PFSK-1 (cell line): Measurements from ENCODE around the gene TMEM253.

ENCODE experiments used
- POLR2AphosphoS5 ChIP-seq: IDR thresholded peaks from 2 replicates; pipeline ENCODE4 v1.6.1; 2012; ENCODE audit warnings: low read depth, mild to moderate bottlenecking, control low read depth, low read length, moderate library complexity
- SIN3A ChIP-seq: IDR thresholded peaks from 2 replicates; pipeline ENCODE4 v1.6.1; 2012; ENCODE audit warnings: mild to moderate bottlenecking, low read length, moderate library complexity, borderline replicate concordance; ENCODE audit not compliant: insufficient read depth
- TAF1 ChIP-seq: IDR thresholded peaks from 2 replicates; pipeline ENCODE4 v1.6.1; 2012; ENCODE audit warnings: low read length, control low read depth, borderline replicate concordance; ENCODE audit not compliant: insufficient read depth
- TF ChIP-seq, protein P1 (sequence below), 2 experiments: IDR thresholded peaks; 2 replicates each; pipeline versions ENCODE4 v1.6.1 to v1.8.0; 2011 to 2012; ENCODE audit warnings: low read depth in 2 of 2, low read length in 2 of 2, control low read depth in 1 of 2, inconsistent platforms in 1 of 2, mild to moderate bottlenecking in 1 of 2, moderate library complexity in 1 of 2; ENCODE audit not compliant: insufficient read depth in 1 of 2

GRCh38 chr14:21121122-21121521 lies 20.3 kb downstream of the TMEM253 start:
- TF ChIP-seq POLR2AphosphoS5 (no peak), SIN3A (no peak), TAF1 (no peak)
- TF ChIP-seq, protein P1, sequence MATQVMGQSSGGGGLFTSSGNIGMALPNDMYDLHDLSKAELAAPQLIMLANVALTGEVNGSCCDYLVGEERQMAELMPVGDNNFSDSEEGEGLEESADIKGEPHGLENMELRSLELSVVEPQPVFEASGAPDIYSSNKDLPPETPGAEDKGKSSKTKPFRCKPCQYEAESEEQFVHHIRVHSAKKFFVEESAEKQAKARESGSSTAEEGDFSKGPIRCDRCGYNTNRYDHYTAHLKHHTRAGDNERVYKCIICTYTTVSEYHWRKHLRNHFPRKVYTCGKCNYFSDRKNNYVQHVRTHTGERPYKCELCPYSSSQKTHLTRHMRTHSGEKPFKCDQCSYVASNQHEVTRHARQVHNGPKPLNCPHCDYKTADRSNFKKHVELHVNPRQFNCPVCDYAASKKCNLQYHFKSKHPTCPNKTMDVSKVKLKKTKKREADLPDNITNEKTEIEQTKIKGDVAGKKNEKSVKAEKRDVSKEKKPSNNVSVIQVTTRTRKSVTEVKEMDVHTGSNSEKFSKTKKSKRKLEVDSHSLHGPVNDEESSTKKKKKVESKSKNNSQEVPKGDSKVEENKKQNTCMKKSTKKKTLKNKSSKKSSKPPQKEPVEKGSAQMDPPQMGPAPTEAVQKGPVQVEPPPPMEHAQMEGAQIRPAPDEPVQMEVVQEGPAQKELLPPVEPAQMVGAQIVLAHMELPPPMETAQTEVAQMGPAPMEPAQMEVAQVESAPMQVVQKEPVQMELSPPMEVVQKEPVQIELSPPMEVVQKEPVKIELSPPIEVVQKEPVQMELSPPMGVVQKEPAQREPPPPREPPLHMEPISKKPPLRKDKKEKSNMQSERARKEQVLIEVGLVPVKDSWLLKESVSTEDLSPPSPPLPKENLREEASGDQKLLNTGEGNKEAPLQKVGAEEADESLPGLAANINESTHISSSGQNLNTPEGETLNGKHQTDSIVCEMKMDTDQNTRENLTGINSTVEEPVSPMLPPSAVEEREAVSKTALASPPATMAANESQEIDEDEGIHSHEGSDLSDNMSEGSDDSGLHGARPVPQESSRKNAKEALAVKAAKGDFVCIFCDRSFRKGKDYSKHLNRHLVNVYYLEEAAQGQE (IDR thresholded peaks at IDR 0.05; ENCODE audit: insufficient read depth in 1 of 2, low read depth in 2 of 2, low read length in 2 of 2), result no peak
